HG03565 (cell line): ENCODE measurements around the gene MPV17.
"Not testable (repeated sequence)": the region's sequence is repeated elsewhere in the genome, so short reads cannot be mapped to it uniquely, and the experiment has no call there.

ENCODE experiments used
- ATAC-seq: cut with Tn5 transposase; IDR thresholded peaks from one replicate; pipeline ENCODE4 v1.9.1; 2021; ENCODE audit warnings: mild to moderate bottlenecking, moderate library complexity; ENCODE audit not compliant: unreplicated experiment

MPV17 gene

GRCh38 chr2:27323596-27324285 is 844 bp upstream of the MPV17 start:
- no peak for ATAC-seq

GRCh38 chr2:27322301-27322765 is 564 bp downstream of the MPV17 start:
- no peak for ATAC-seq

GRCh38 chr2:27320958-27321543 is 1.8 kb downstream of the MPV17 start:
- no peak for ATAC-seq

DNA sequence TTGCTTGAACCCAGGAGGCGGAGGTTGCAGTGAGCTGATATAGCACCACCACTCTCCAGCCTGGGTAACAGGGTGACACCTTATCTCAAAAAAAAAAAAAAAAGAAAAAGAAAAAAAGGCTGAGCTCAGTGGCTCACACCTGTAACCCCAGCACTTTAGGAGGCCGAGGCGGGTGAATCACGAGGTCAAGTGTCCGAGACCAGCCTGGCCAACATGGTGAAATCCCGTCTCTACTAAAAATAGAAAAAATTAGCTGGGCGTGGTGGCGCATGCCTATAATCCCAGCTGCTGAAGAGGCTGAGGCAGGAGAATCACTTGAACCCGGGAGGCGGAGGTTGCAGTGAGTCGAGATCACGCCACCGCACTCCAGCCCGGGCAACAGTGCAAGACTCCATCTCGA is 3.1 kb downstream of the MPV17 start:
- ATAC-seq: not testable (repeated sequence)

DNA sequence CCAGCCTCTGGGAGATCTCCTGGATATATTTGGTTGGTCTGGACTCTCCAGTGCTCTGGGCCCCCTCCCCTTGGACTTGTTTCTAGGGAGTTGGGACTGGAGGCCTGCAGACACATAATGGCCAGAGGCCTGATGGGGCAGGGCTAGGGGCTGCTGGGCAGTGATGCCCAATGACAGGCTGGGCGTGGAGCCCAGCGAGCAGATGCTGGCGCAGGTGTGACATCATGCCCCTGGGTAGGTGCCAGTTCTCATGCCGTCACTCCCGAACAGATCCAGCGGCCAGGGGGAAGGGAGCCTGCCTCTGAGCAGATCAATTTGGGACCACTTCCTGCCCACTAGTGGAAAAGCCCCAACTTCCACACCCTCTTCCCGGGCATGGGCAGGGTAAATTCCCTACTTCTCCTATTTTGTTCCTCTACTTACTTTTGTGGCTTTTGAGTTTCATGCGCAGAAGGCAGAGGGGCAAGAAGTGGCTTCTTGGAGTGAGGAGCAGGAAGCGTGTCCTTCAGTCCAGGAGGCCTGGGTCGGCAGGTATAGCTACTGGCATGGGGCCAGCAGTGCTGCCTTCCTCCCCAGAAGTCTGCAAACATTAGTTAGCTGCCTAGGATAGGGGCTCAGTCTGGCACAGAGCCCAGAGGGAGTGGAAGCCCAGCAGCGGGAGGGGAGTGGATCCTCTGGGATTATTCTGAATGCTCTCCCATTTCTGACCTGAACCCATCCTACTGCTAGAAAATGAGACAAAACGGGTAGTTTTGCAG is 6.1 kb downstream of the MPV17 start:
- ATAC-seq: no peak

- no peak for ATAC-seq
Observed at GRCh38 chr2:27315122-27315521, 7.8 kb downstream of the MPV17 start.

DNA sequence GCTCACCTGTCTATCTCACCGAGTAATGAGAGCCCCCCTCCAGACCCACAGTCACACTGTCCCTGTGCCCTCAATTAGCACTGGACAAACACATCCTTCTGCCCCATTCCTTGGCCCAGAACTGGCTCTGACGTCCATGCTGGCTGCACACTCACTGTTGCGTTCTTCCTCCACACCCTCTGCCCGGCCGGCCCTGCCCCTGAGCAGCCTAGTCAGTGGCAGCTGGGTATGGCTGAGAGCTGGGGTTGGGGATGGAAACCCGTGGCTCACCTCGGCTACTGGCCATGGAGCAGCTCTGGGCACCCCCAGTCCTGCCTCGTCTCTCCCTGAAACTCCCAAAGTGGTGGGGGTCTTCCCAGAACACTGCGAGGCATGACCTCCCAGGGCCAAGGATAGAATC is 8.2 kb downstream of the MPV17 start:
- no peak for ATAC-seq

DNA sequence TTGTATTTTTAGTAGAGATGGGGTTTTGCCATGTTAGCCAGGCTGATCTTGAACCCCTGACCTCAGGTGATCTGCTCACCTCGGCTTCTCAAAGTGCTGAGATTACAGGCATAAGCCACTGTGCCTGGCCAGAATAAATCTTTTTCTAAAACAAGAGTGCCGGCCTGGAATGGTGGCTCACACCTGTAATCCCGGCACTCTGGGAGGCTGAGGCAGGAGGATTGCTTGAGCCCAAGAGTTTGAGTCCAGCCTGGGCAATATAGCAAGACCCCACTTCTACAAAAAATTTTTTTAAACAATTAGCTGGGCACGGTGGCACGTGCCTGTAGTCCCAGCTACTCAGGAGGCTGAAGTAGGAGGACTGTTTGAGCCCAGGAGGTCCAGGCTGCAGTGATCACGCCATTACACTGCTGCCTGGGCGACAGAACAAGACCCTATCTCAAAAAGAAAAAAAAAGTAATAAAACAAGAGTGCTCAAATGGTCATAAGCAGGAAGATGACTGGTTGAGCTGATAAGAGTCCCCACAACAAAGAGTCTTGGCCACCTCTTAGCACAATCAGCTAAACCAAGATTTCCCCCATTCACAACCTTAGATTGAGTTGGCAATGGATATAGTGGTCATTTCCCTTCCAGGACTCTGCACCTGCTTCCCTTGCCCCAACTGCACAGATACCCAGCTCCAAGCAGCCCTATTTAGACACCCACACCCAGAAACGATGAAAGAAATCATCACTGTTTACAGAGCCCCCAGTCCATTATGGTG is 8.8 kb downstream of the MPV17 start:
- no peak for ATAC-seq

DNA sequence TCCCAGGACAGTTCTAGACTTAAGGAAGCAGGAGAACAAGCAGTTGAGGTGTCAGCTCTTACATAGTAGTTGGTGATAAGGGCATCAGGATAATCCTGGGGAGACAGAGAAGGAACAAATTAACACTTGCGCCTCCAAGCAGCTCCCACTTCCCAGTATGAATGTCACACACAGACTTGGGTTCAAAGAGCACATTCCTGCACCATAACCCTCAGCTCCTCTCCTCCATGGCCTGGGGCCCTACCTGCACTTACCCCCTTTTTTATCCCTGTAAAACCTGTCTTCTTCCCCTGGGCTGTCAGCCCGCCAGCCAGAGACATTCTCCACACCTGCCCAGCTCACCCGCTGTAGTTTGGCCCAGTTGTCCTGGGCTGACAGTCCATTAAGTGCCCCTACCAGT is 10.7 kb downstream of the MPV17 start:
- ATAC-seq: no peak

GRCh38 chr2:27309651-27310050 is 13.2 kb downstream of the MPV17 start:
- no peak for ATAC-seq

GRCh38 chr2:27308359-27308881 is 14.5 kb downstream of the MPV17 start, which contains the start of gene UCN:
Gene UCN, minus strand, starts transcription at chr2:27308445. Its CDS starts 550 bp downstream, at chr2:27307895.
- no peak for ATAC-seq

DNA sequence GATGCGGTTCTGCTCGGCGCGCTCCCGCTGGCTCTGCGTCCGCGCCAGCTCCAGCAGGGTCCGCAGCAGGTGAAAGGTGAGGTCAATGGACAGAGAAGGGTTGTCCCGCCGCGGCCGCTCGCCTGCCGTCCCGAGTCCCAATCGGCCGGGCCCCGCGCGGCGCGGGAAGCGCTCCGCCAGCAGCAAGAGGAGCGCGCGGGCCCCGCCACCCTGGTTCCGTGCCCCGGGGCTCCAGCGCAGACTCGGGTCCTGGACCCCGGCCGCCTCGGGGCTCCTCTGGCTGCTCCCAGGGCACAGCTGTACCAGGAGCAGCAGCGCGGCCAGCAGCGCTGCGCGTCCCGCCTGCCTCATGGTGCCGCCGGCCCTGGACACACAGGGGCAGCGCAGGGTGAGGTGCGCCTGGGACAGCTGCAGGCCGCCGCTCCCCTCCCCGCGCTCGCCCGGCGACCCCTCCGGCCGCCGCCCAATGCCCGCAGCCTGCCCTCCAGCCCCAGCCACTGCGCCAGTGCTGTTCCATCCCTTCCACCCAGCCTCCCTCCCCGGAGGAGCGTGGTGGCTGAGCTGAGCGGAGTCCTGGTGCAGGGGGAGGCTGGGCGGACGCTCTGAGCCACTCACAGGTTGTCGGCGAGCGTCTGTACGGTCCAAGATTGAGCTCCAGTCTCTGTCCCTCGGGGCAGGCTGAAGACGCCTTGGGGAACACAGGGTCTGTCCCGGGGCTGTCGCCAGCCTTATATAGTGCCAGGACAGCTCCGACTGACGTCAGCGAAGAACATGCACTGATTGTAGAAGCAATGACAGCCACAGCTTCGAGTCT is 15.1 kb downstream of the MPV17 start:
- no peak for ATAC-seq

- no peak for ATAC-seq
Observed at GRCh38 chr2:27307287-27307544, 15.7 kb downstream of the MPV17 start.

- ATAC-seq: no peak
Observed at GRCh38 chr2:27306573-27307286, 16.2 kb downstream of the MPV17 start.

- ATAC-seq: no peak
Observed at GRCh38 chr2:27306136-27306535, 16.8 kb downstream of the MPV17 start.

- no peak for ATAC-seq
Observed at GRCh38 chr2:27305516-27305915, 17.4 kb downstream of the MPV17 start.

- ATAC-seq: no peak
Observed at GRCh38 chr2:27304488-27305240, 18.2 kb downstream of the MPV17 start.

- no peak for ATAC-seq
Observed at GRCh38 chr2:27303093-27304025, 19.5 kb downstream of the MPV17 start.
